Esophagus muscularis mucosa (tissue), 4 donors: ENCODE data around the gene PXDN. TPM values are rescaled to one million over a fixed set of nuclear protein-coding genes. Genes with fewer than 3 reads are reported as not detected.
A peak's percentile ranks its signal among the peaks of the same experiment; 100 is the strongest.

ENCODE experiments used
- DNase-seq: peaks from one replicate; pipeline ENCODE4 v3.0.0-alpha.2; 2017; ENCODE audit errors: extremely low spot score
- H3K27ac ChIP-seq, 4 donors: fragments of 200-600 bp; sonication (generic); replicated peaks in 1 of 4; 1 replicate in 3 of 4; 2 replicates in 1 of 4; pipeline ENCODE4 v1.5.1; 2016 to 2019; ENCODE audit warnings: mild to moderate bottlenecking in 1 of 4
- H3K27me3 ChIP-seq, 4 donors: fragments of 200-600 bp; sonication (generic); one replicate each; pipeline versions ENCODE4 v1.5.1 to v1.6.0; 2016 to 2019
- H3K36me3 ChIP-seq, 4 donors: fragments of 200-600 bp; sonication (generic); one replicate each; pipeline ENCODE4 v1.5.1; 2016 to 2019
- H3K4me1 ChIP-seq, 4 donors: fragments of 200-600 bp; sonication (generic); one replicate each; pipeline ENCODE4 v1.5.1; 2016 to 2019
- H3K4me3 ChIP-seq, 4 donors: fragments of 200-600 bp; sonication (generic); 1 replicate in 2 of 4; 2 replicates in 2 of 4; pipeline ENCODE4 v1.5.1; 2016 to 2019; ENCODE audit warnings: mild to moderate bottlenecking in 4 of 4, moderate library complexity in 1 of 4
- H3K9me3 ChIP-seq, 4 donors: fragments of 200-600 bp; sonication (generic); 1 replicate in 3 of 4; 2 replicates in 1 of 4; pipeline ENCODE4 v1.5.1; 2016 to 2019
- EP300 ChIP-seq: sonication (generic); formaldehyde crosslinking; IDR thresholded peaks from one replicate; pipeline ENCODE4 v1.6.1; 2017; ENCODE audit warnings: antibody characterized with exemption
- POLR2A ChIP-seq: fragments of 450-650 bp; IDR thresholded peaks from one replicate; pipeline ENCODE4 v1.6.1; 2017; ENCODE audit warnings: antibody characterized with exemption, moderate library complexity, mild to moderate bottlenecking, low read depth
- POLR2AphosphoS5 ChIP-seq, 2 donors: sonication (generic); formaldehyde crosslinking; IDR thresholded peaks; one replicate each; pipeline ENCODE4 v1.6.1; 2017; ENCODE audit warnings: antibody characterized with exemption in 2 of 2
- WGBS: methylation state at CpG from one replicate; pipeline ENCODE4 v1.1.5; 2018; 5-methylcytosine and 5-hydroxymethylcytosine counted together
- intact Hi-C: fragments of 100-400 bp; cut with DNase I; formaldehyde crosslinking; loops from one replicate; pipeline ENCODE4 v1.15.1; 2023
- total RNA-seq, 4 donors: library from RNA; depleted of rRNA; stranded (reverse); fragments of >200 nt; gene quantifications; one replicate each; pipeline versions ENCODE4 v1.1.0 to v1.2.1, GENCODE V29; 2016
- TF ChIP-seq, protein P1 (sequence below), 3 experiments: fragments of 200-600 bp in 2 of 3; fragments of 450-650 bp in 1 of 3; sonication (generic) in 2 of 3; IDR thresholded peaks; one replicate each; pipeline ENCODE4 v1.5.1; 2017 to 2019; ENCODE audit warnings: antibody characterized with exemption in 3 of 3, mild to moderate bottlenecking in 2 of 3, moderate library complexity in 1 of 3

The PXDN gene
- total RNA-seq, 4 donors from 2014 or later = 19.9 to 81.6 (median 50.1) TPM

DNA sequence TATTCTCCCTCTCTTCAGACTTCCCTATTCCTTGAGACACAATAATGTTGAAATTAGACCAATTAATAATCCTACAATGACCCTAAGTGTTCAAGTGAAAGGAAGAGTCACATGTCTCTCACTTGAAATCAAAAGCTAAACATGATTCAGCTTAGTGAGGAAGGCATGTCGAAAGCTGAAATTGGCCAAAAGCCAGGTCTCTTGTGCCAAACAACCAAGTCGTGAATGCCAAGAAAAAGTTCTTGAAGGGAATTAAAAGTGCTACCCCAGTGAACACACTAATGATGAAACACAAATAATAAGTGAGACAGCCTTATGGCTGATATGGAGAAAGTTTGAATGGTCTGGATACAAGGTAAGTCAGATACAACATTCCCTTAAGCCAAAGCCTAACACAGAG lies 115.4 kb downstream of the PXDN start:
- no peak for DNase-seq
- H3K27ac ChIP-seq = no peak overlapping the region

GRCh38 chr2:1627628-1628381 lies 116.5 kb downstream of the PXDN start:
- Histone ChIP-seq H3K27ac (no peak overlapping the region), H3K4me1 (peaks cover 12 to 22% (median 20%) of the 10 kb centered on the region in 4 donors), H3K27me3 (no peaks in the 10 kb centered on the region), H3K4me3 (no peak overlapping the region), H3K36me3 (peaks cover 0 to 13% (median 4%) of the 10 kb centered on the region in 4 donors), H3K9me3 (peaks cover 0 to 10% (median 0%) of the 10 kb centered on the region in 4 donors)
- no peak for DNase-seq
- WGBS = 81% methylated on average over 9 of the region's 9 CpGs
- TF ChIP-seq, protein P1, sequence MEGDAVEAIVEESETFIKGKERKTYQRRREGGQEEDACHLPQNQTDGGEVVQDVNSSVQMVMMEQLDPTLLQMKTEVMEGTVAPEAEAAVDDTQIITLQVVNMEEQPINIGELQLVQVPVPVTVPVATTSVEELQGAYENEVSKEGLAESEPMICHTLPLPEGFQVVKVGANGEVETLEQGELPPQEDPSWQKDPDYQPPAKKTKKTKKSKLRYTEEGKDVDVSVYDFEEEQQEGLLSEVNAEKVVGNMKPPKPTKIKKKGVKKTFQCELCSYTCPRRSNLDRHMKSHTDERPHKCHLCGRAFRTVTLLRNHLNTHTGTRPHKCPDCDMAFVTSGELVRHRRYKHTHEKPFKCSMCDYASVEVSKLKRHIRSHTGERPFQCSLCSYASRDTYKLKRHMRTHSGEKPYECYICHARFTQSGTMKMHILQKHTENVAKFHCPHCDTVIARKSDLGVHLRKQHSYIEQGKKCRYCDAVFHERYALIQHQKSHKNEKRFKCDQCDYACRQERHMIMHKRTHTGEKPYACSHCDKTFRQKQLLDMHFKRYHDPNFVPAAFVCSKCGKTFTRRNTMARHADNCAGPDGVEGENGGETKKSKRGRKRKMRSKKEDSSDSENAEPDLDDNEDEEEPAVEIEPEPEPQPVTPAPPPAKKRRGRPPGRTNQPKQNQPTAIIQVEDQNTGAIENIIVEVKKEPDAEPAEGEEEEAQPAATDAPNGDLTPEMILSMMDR (IDR thresholded peaks at IDR 0.05) = no peak
- no peak for TF ChIP-seq POLR2AphosphoS5 (IDR thresholded peaks at IDR 0.05)
- no peak for TF ChIP-seq POLR2A
- no peak for TF ChIP-seq EP300
- intact Hi-C loops = no loop called here

More for the DNA sequence above, 115.4 kb downstream of the PXDN start:
- 10% methylated on average over 2 of the region's 2 CpGs for WGBS
- Histone ChIP-seq H3K4me1 (peaks cover 12 to 22% (median 20%) of the 10 kb centered on the region in 4 donors), H3K27me3 (no peaks in the 10 kb centered on the region), H3K4me3 (no peak overlapping the region), H3K36me3 (peaks cover 4 to 22% (median 15%) of the 10 kb centered on the region in 4 donors), H3K9me3 (peaks cover 0 to 10% (median 0%) of the 10 kb centered on the region in 4 donors)
- intact Hi-C loops = no loop called here
- TF ChIP-seq, protein P1 (IDR thresholded peaks at IDR 0.05) = no peak
- TF ChIP-seq POLR2AphosphoS5 (IDR thresholded peaks at IDR 0.05) = peak in 1 of 2 donors; percentile 52

- Histone ChIP-seq H3K9me3 (peaks cover 0 to 10% (median 0%) of the 10 kb centered on the region in 4 donors), H3K36me3 (peaks cover 0 to 3% (median 0%) of the 10 kb centered on the region in 4 donors), H3K27me3 (no peaks in the 10 kb centered on the region), H3K27ac (no peak overlapping the region), H3K4me1 (peaks cover 12 to 22% (median 20%) of the 10 kb centered on the region in 4 donors), H3K4me3 (no peak overlapping the region)
- 72% methylated on average over 8 of the region's 8 CpGs for WGBS
- no peak for TF ChIP-seq EP300
- intact Hi-C loops = no loop called here
- DNase-seq = no peak
Observed at GRCh38 chr2:1626271-1626681, 118.0 kb downstream of the PXDN start.

DNA sequence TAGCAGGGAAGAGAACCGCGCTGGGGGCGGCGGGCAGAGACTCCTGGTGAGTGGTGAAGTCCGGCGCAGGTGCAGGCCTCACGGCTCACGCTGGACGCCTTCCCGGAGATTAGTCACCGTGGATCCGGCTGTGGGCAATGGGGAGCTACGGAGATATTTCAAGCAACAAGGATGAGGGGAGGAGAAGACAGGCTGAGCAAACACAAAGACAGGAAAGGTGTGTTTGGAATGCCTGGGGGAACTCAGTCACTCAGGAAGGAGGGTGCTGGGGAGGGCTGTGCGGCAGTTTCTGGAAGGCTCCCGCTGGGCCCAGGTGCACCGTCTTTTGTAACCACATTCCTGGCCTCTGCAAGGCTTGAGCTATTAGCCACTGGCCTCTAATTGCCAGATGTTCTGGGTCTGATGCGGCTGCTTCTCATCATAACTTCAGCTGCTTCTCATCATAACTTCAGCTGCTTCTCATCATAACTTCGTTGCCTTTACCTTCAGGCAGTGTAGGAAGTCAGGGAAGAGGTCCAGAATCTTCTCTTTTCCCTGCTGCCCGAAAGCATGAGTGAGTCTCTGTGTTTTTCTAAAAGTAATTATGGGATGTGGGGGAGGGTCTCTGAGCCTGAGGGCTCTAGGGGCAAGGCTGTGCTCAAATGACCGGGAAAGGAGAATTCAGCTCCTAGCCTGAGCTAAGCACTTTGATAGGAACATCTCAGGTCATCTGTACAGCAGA lies 118.9 kb downstream of the PXDN start:
- DNase-seq = no peak

More for the DNA sequence above, 118.9 kb downstream of the PXDN start:
- Histone ChIP-seq H3K9me3 (peaks cover 0 to 10% (median 0%) of the 10 kb centered on the region in 4 donors), H3K27me3 (no peaks in the 10 kb centered on the region), H3K36me3 (no peaks in the 10 kb centered on the region), H3K4me3 (no peak overlapping the region), H3K4me1 (peaks cover 12 to 22% (median 20%) of the 10 kb centered on the region in 4 donors), H3K27ac (no peak overlapping the region)
- 46% methylated on average over 20 of the region's 20 CpGs for WGBS
- TF ChIP-seq POLR2A = no peak
- TF ChIP-seq, protein P1 (IDR thresholded peaks at IDR 0.05) = no peak
- no peak for TF ChIP-seq EP300
- TF ChIP-seq POLR2AphosphoS5 (IDR thresholded peaks at IDR 0.05) = peak; percentile 29 to 53
- intact Hi-C loops = no loop called here
